ENCODE measurements around the gene MED7.

MED7 gene

GRCh38 chr5:157162919-157163510, 20.4 kb upstream of the MED7 start:
- DNase-seq = no peak

DNA sequence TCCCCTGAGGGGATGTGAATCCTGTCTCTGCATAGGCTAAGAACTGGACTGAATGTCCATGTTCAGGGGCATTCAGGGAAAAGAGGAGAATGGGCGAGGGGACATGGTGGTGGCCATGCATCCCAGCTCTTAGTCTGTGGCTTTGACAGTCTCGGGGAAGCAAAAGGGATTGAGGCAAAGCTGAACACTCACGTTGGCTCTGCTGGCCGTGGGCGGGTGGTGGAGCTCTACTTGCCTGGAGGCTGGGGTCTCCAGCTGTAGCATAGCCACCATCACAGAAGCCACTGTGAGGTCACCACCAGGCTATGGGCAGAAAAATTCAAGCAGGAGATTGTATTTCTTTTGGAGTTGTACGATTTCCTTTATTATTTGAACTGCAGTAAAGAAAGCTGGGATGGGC, 19.3 kb upstream of the MED7 start:
- no peak for DNase-seq

DNA sequence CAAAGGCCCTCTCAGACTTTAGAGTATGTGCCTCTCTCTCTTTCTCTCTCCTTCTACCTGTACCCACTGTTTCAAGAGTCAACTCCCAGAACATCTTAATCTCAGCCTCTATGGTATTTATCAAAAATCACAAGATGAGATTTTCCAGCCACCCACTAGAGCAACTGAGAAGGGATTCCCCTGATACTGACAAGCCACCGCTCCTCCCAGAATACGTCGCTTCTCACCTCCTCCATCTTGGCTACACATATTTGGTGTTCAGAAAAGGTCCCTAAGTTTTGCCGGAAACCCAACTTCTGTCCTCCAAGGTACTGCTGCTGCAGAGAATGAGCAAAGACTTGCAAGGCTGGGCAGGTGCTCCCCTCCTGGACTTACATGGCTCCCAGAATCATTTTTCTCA, 17.3 kb upstream of the MED7 start:
- peak; percentile 57 for DNase-seq

DNA sequence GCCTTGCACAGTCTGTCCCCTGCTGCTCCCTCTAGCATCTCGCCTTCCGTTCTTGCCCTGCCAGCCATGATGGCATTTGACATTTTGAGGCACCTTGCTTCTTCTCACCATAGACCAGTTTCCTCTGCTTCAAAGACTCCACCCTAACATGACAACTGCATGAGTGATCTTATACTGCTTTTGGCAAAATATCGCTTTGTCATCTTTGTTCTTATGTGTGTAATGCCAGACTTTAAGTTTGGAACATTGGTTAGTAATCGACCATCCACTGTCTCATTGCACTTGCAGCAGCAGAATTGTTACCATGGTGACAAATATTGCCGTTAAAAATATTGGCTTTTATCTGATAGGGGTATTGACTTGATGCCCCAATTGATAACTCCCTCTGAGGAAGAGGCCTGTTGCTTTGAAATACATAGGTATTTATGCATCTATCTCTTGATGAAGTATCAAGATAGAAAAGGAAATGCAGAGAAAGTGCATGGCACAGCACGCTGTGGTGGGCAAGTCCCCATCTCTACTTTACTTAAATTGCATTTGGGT, 16.6 kb upstream of the MED7 start:
- peak; percentile 39 for DNase-seq

DNA sequence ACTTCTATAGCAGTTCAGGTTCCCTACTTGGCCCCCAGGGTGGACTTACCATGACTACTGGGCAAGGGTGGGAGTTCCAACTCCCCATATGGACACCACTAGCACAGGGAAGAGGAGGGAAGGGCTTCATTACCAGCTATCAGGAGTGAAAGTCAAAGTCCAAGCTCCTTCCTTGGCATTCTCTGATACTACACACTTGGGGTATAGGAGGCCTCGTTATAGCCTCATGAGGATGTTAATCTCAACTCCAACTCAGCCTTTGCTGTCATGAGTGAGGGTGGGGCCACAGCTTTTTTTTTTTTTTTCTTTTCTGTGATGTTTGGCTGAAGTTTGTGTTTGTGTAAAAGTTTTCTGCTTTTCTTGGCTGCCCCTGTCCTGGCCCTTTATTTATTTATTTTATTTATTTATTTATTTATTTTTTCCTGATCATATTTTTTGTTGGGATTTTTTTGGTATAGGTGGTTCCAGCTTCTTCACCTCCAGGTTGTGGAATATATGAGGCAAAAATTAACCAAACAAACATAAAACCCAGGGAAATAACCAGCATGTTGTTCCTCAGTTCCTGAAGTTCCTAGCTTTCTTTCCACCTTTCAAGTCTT, 14.7 kb upstream of the MED7 start:
- DNase-seq = no peak

DNA sequence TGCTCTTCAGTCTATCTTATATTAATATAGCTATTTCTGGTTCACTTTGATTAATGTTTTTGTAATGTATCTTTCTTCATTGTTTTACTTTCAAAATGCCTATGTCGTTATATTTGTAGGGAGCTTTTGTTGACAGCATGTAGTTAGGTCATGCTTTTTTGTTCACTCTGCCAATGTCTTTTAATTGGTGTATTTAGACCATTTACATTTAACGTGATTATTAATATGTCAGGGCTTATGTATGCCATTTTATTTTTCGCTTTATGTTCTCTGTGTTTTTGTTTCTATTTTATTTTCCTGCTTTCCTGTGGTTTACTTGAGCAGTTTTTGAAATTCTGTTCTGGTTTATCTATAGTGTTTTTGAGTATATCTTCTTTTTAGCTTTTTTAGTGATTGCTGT, 12.6 kb upstream of the MED7 start:
- DNase-seq = no peak

- DNase-seq = no peak
These were observed 8.3 kb upstream of the MED7 start for GRCh38 chr5:157150995-157151394.

- DNase-seq = peak; percentile 71
These were observed 6.3 kb upstream of the MED7 start for GRCh38 chr5:157148734-157149615.

DNA sequence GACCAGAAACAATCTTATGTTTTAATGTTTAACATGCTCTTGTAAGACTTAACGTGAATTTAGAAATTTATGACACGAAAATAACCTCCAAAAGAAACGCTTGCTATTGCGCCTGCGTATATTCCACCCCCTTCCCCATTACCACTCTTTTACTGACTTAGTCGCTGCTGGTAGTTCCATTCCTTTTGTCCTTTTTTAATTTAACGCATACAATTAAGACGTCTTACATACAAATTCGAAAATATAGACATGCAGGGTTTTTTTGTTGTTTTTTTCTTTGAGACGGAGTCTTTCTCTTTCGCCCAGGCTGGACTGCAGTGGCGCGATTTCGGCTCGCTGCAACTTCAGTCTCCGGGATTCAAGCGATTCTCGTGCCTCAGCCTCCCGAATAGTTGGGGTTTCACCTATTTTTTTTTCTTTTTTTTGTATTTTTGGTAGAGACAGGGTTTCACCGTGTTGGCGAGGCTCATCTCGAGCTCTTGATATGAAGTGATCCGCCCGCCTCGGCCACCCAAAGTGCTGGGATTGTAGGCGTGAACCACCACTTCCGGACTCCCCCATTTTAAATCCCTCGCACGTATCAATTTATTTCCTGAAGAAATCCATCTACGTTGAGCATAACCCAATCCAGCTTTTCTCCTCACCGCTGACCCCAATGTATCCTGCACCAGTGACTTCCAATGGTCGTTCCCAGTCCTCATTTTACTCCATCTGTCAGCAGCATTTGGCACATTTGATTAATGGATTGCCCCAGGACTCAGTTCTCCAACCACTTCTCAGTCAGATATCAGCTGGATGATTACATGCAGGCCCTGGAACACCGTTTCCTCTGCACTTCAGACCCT, 684 bp upstream of the MED7 start:
- peak; percentile 58 for DNase-seq

GRCh38 chr5:157137691-157138090, 5.0 kb downstream of the MED7 start:
- DNase-seq = no peak

DNA sequence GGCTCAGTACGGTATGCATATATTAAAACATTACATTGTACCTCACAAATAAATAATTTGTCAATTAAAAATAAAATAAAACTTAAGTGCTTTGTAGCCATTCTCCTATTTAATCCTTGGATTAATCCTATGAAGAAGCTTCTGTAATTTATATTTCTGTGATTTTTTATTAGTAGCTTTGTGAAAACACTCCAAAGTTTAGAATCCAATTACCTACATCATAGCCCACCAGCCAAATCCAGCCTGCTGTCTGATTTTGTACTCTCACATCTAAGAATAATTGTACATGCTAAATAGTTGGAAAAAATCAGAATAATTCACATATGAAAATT, 10.4 kb downstream of the MED7 start:
- no peak for DNase-seq

DNA sequence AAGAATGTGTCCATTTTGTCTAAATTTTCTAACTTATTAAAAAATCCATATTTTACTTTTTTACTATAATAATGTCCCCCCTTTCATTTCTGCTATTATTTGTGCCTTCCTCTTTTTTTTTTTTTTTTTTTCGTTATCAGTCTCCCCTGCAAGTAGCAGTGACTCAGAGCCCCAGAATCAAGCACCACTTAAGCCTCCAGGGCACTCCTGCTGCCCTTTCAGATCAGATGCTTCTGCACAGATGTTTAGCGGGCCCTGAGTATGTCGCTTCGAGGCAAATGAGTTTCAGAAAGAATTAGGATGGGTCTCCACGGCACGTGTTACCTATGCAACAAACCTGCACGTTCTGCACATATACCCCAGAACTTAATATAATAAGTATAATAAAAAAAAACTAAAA, 11.7 kb downstream of the MED7 start:
- no peak for DNase-seq

DNA sequence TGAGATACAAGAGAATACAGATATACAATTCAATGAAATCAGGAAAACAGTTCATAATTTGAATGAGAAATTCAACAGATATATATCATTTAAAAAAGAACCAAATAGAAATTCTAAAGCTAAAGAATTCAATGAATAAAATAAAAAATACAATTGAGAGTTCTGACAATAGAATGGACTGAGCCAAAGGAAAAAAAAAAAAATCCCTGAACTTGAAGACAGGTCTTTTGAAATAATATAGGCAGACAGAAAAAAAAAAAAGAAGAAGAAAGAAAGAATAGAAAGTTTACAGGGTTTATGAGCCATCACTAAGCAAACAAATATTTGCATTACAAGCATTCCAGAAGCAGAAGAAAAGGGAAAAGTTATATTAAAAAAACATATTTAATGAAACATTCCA, 21.0 kb downstream of the MED7 start:
- DNase-seq = no peak

GRCh38 chr5:157120102-157120501, 22.6 kb downstream of the MED7 start:
- DNase-seq = no peak

GRCh38 chr5:157116483-157116954, 26.1 kb downstream of the MED7 start:
- DNase-seq = peak; percentile 1

DNA sequence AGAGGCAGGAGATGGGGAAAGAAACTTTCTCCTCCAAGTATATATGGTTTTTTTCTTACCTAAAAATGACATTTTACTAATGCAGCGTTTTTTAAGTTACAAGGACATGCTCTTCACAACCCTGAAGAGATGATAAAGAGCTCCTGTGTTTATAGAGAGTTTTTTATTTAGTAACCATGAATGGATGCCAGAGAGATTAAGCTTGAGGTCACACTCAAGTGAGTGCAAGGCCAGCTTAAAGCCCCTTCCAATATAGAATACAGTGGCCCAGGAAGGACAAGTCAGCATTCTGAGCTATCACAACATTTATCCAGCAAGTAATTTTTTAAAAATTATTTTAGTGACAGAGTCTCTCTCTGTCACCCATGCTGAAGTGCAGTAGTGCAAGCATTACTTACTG, 27.2 kb downstream of the MED7 start:
- no peak for DNase-seq

- no peak for DNase-seq
These were observed 27.7 kb downstream of the MED7 start for GRCh38 chr5:157115012-157115411.

DNA sequence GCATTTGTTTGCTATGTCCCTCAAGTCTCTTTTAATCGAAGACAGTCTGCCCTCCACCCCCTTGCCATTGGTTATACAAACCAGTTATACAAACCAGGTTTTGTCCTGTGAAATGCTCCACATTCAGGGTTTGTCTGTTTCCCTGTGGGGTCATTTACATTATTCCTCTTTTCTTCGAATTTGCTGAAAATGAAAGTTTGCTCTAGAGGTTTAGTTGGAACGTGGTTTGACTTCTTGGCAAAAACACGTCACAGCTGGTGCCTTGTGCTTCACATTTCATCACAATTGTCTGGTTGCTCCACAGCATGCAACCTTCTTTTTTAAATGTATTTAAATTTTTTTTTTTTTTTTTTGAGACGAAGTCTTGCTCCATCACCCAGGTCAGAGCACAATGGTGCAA, 29.7 kb downstream of the MED7 start:
- DNase-seq = no peak

- no peak for DNase-seq
These were observed 32.9 kb downstream of the MED7 start for GRCh38 chr5:157109744-157110143.

GRCh38 chr5:157108976-157109375, 33.7 kb downstream of the MED7 start, which contains the start of gene HAVCR2:
HAVCR2 (minus strand) TSS chr5:157109044; CDS start chr5:157108983, 61 bp downstream.
- DNase-seq = peak; percentile 15

GRCh38 chr5:157107508-157107907, 35.2 kb downstream of the MED7 start:
- DNase-seq = no peak

- DNase-seq = no peak
These were observed 35.8 kb downstream of the MED7 start for GRCh38 chr5:157106630-157107461.
